Loucy (cell line): ENCODE results near the gene OR1M1.
"Not testable (repeated sequence)": the region's sequence is repeated elsewhere in the genome, so short reads cannot be mapped to it uniquely, and the experiment has no call there.

ENCODE experiments used
- H2AFZ ChIP-seq: fragments of 200-600 bp; sonication (generic); 2 replicates; pipeline ENCODE4 v1.6.0; 2016; ENCODE audit warnings: antibody characterized with exemption, mild to moderate bottlenecking, low read length, moderate library complexity
- H3F3A ChIP-seq: fragments of 200-600 bp; 2 replicates; pipeline ENCODE4 v1.6.0; 2016; ENCODE audit warnings: antibody characterized with exemption, low read depth, mild to moderate bottlenecking
- H3K27me3 ChIP-seq: fragments of 200-600 bp; sonication (generic); 2 replicates; pipeline ENCODE4 v1.6.1; 2014; ENCODE audit warnings: low read length, mild to moderate bottlenecking; ENCODE audit not compliant: insufficient read depth, poor library complexity, severe bottlenecking
- H3K36me3 ChIP-seq: fragments of 200-600 bp; sonication (generic); 2 replicates; pipeline ENCODE4 v1.6.1; 2016; ENCODE audit warnings: low read length; ENCODE audit not compliant: insufficient read depth
- H3K4me1 ChIP-seq: fragments of 200-600 bp; sonication (generic); 2 replicates; pipeline ENCODE4 v1.5.1; 2014; ENCODE audit warnings: low read length, mild to moderate bottlenecking; ENCODE audit not compliant: insufficient read depth, poor library complexity, severe bottlenecking
- H3K4me2 ChIP-seq: fragments of 200-600 bp; sonication (generic); 2 replicates; pipeline ENCODE4 v1.6.0; 2014; ENCODE audit warnings: antibody characterized with exemption, low read length, low read depth, mild to moderate bottlenecking; ENCODE audit not compliant: poor library complexity, severe bottlenecking
- H3K4me3 ChIP-seq: fragments of 200-600 bp; sonication (generic); 2 replicates; pipeline ENCODE4 v1.5.1; 2014; ENCODE audit warnings: low read length, mild to moderate bottlenecking, mixed read lengths; ENCODE audit not compliant: poor library complexity, severe bottlenecking
- H3K79me2 ChIP-seq: fragments of 200-600 bp; sonication (generic); 2 replicates; pipeline ENCODE4 v1.6.1; 2014; ENCODE audit warnings: low read length; ENCODE audit not compliant: insufficient read depth
- H3K9ac ChIP-seq: fragments of 200-600 bp; sonication (generic); 2 replicates; pipeline ENCODE4 v1.6.0; 2014; ENCODE audit warnings: mild to moderate bottlenecking, low read depth, low read length, moderate library complexity; ENCODE audit not compliant: poor library complexity, severe bottlenecking
- H3K9me2 ChIP-seq: fragments of 200-600 bp; sonication (generic); replicated peaks from 2 replicates; pipeline ENCODE4 v1.6.1; 2016; ENCODE audit warnings: low read depth, low read length, mixed read lengths
- H3K9me3 ChIP-seq: fragments of 200-600 bp; sonication (generic); 2 replicates; pipeline ENCODE4 v1.6.1; 2014; ENCODE audit warnings: mild to moderate bottlenecking, antibody characterized with exemption, low read length, low read depth; ENCODE audit not compliant: insufficient read depth
- H4K20me1 ChIP-seq: fragments of 200-600 bp; sonication (generic); 2 replicates; pipeline ENCODE4 v1.6.0; 2014; ENCODE audit warnings: antibody characterized with exemption, low read length, mild to moderate bottlenecking; ENCODE audit not compliant: insufficient read depth, poor library complexity, severe bottlenecking
- EZH2phosphoT487 ChIP-seq: fragments of 200-600 bp; IDR thresholded peaks from 2 replicates; pipeline ENCODE4 v1.6.1; 2018; ENCODE audit warnings: antibody characterized with exemption, mild to moderate bottlenecking, moderate library complexity, borderline replicate concordance
- TF ChIP-seq, protein P1 (sequence below): fragments of 200-600 bp; sonication (generic); conservative IDR thresholded peaks from 2 replicates; pipeline ENCODE4 v1.5.1; 2014; ENCODE audit warnings: mild to moderate bottlenecking, antibody characterized with exemption, low read length

OR1M1 gene

GRCh38 chr19:9065457-9066014 lies 21.3 kb upstream of the OR1M1 start:
- Histone ChIP-seq H3K4me2 (no peak overlapping the region), H3K27me3 (no peaks in the 10 kb centered on the region), H3K36me3 (no peaks in the 10 kb centered on the region), H3K9ac (no peak overlapping the region), H3K4me3 (no peak overlapping the region), H3F3A (no peaks in the 10 kb centered on the region), H3K9me2 (no peaks in the 10 kb centered on the region), H3K9me3 (no peaks in the 10 kb centered on the region), H3K79me2 (no peaks in the 10 kb centered on the region), H4K20me1 (no peaks in the 10 kb centered on the region), H2AFZ (no peak overlapping the region), H3K4me1 (no peaks in the 10 kb centered on the region)
- TF ChIP-seq EZH2phosphoT487 = no peak
- TF ChIP-seq, protein P1, sequence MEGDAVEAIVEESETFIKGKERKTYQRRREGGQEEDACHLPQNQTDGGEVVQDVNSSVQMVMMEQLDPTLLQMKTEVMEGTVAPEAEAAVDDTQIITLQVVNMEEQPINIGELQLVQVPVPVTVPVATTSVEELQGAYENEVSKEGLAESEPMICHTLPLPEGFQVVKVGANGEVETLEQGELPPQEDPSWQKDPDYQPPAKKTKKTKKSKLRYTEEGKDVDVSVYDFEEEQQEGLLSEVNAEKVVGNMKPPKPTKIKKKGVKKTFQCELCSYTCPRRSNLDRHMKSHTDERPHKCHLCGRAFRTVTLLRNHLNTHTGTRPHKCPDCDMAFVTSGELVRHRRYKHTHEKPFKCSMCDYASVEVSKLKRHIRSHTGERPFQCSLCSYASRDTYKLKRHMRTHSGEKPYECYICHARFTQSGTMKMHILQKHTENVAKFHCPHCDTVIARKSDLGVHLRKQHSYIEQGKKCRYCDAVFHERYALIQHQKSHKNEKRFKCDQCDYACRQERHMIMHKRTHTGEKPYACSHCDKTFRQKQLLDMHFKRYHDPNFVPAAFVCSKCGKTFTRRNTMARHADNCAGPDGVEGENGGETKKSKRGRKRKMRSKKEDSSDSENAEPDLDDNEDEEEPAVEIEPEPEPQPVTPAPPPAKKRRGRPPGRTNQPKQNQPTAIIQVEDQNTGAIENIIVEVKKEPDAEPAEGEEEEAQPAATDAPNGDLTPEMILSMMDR = no peak

GRCh38 chr19:9070066-9070465 lies 16.8 kb upstream of the OR1M1 start:
- H3F3A ChIP-seq = no peaks in the 10 kb centered on the region
- no peaks in the 10 kb centered on the region for H3K36me3 ChIP-seq
- TF ChIP-seq EZH2phosphoT487 = no peak
- TF ChIP-seq, protein P1 = no peak
- H3K4me1 ChIP-seq = no peaks in the 10 kb centered on the region
- H3K4me3 ChIP-seq = no peak overlapping the region
- H2AFZ ChIP-seq = no peak overlapping the region
- H3K9me3 ChIP-seq = no peaks in the 10 kb centered on the region
- H3K4me2 ChIP-seq = no peak overlapping the region
- no peaks in the 10 kb centered on the region for H4K20me1 ChIP-seq
- H3K9me2 ChIP-seq = no peaks in the 10 kb centered on the region
- no peak overlapping the region for H3K9ac ChIP-seq
- H3K79me2 ChIP-seq = no peaks in the 10 kb centered on the region
- H3K27me3 ChIP-seq = no peaks in the 10 kb centered on the region

DNA sequence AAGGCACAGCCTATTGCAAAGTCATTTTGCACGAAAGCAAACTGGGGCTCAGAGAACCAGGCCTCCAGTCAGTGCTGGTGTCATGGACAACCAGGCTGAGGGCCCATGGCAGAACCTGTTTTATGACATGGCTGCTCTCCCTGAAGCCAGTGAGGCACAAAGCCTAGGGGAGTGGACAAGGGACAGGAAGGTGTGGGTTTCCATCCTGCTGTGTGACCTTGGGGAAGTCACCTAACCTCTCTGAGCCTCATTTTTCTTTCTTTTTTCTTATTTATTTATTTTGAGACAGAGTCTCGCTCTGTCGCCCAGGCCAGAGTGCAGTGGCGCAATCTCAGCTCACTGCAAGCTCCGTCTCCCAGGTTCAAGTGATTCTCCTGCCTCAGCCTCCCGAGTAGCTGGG lies 15.1 kb upstream of the OR1M1 start:
- H3K36me3 ChIP-seq, H3K4me3 ChIP-seq, H3K79me2 ChIP-seq, H3K9me2 ChIP-seq, H2AFZ ChIP-seq, H3K27me3 ChIP-seq, H3K4me2 ChIP-seq, H3K4me1 ChIP-seq, H4K20me1 ChIP-seq, H3K9ac ChIP-seq, H3F3A ChIP-seq, H3K9me3 ChIP-seq: not testable (repeated sequence)

DNA sequence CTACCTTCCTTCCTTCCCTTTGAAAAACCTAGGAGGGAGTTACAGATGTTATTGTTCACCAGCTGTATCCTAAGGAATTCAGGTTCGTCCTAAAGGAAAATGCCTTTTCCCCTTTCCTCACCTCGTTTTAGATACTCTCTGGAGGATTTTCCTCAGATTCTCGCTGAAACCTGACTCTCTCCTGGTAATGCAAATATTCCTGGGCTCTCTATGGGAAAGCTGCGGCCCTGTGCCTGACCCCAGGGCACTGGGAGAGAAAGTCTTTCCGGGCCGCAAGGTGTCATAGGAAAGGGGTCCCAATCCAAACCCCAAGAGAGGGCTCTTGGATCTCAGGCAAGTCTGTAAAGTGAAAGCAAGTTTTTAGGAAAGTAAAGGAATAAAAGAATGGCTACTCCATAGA lies 13.1 kb upstream of the OR1M1 start:
- no peak overlapping the region for H3K4me2 ChIP-seq
- H3K4me3 ChIP-seq = no peak overlapping the region
- H4K20me1 ChIP-seq = no peaks in the 10 kb centered on the region
- no peaks in the 10 kb centered on the region for H3F3A ChIP-seq
- no peaks in the 10 kb centered on the region for H3K4me1 ChIP-seq
- H3K36me3 ChIP-seq = no peaks in the 10 kb centered on the region
- no peak overlapping the region for H2AFZ ChIP-seq
- TF ChIP-seq EZH2phosphoT487 = no peak
- TF ChIP-seq, protein P1 = no peak
- no peaks in the 10 kb centered on the region for H3K27me3 ChIP-seq
- no peaks in the 10 kb centered on the region for H3K9me2 ChIP-seq
- no peak overlapping the region for H3K9ac ChIP-seq
- H3K79me2 ChIP-seq = no peaks in the 10 kb centered on the region
- no peaks in the 10 kb centered on the region for H3K9me3 ChIP-seq
